Iris pigment epithelial cell (primary cell): ENCODE data around the gene FCGR2B.
"Not testable (repeated sequence)": the region's sequence is repeated elsewhere in the genome, so short reads cannot be mapped to it uniquely, and the experiment has no call there.

Experiments used
- DNase-seq: peaks from one replicate; pipeline ENCODE4 v3.0.0-alpha.2; 2011; ENCODE audit warnings: low read depth

FCGR2B gene

DNA sequence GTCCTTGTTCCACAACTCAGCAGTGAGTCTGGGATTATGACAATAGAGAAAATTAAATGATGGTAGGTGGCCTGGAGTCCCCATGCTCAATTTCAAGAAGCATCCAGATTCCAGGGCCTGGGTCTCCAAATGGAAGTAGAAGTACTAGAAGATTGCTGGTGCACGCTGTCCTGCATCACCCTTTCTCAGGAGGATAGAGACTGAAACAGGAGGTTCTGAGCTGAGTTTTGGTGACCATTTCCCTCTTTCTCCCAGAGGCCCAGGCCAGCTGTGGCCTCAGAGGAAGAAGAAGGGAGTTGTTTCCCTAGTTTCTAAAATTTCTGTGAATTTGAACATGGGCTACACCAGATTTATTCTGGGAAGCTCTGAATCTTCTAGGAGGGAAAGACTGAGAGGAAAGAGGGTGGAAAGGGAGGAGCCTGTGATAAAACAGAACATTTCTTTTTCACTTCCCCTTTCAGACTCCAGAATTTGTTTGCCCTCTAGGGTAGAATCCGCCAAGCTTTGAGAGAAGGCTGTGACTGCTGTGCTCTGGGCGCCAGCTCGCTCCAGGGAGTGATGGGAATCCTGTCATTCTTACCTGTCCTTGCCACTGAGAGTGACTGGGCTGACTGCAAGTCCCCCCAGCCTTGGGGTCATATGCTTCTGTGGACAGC, at the start of gene FCGR2B:
Gene FCGR2B, plus strand, starts transcription at position 460 of the 656 bp plus-strand sequence. Its CDS starts 99 bp downstream, at position 559.
- not testable (repeated sequence) for DNase-seq

DNA sequence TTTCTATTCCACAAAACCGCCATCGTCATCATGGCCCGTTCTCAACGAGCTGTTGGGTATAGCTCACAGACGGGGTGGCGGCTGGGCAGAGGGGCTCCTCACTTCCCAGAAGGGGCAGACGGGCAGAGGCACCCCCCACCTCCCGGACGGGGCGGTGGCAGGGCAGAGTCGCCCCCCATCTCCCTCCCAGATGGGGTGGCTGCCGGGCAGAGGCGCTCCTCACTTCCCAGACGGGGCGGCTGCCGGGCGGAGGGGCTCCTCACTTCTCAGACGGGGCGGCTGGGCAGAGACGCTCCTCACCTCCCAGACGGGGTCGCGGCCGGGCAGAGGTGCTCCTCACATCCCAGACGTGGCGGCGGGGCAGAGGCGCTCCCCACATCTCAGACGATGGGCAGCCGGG, 46.5 kb upstream of the FCGR2B start:
- not testable (repeated sequence) for DNase-seq

DNA sequence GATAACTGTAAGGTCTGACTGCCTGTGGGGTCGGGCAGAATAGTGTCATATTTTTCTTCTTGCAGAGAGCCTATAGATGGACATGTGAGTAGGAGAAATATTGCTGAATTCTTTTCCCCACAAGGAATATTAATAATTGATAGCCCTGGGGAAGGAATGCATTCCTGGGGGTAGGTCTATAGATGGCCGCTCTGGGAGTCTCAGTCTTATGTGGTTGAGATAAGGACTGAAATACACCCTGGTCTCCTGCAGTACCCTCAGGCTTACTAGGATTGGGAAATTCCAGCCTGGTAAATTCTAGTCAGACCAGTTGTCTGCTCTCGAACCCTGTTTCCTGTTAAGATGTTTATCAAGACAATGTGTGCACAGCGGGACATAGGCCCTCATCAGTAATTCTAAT, 44.4 kb upstream of the FCGR2B start:
- not testable (repeated sequence) for DNase-seq

DNA sequence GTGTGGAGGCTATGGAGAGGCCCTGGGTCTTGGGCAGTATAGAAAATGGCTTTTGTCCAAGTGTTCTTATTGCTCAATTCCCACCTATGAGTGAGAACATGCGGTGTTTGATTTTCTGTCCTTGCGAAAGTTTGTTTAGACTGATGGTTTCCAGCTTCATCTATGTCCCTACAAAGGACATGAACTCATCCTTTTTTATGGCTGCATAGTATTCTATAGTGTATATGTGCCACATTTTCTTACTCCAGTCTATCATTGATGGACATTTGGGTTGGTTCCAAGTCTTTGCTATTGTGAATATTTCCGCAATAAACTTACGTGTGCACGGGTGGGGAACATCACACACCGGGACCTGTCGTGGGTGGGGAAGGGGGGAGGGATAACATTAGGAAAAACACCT, 42.5 kb upstream of the FCGR2B start:
- not testable (repeated sequence) for DNase-seq

DNA sequence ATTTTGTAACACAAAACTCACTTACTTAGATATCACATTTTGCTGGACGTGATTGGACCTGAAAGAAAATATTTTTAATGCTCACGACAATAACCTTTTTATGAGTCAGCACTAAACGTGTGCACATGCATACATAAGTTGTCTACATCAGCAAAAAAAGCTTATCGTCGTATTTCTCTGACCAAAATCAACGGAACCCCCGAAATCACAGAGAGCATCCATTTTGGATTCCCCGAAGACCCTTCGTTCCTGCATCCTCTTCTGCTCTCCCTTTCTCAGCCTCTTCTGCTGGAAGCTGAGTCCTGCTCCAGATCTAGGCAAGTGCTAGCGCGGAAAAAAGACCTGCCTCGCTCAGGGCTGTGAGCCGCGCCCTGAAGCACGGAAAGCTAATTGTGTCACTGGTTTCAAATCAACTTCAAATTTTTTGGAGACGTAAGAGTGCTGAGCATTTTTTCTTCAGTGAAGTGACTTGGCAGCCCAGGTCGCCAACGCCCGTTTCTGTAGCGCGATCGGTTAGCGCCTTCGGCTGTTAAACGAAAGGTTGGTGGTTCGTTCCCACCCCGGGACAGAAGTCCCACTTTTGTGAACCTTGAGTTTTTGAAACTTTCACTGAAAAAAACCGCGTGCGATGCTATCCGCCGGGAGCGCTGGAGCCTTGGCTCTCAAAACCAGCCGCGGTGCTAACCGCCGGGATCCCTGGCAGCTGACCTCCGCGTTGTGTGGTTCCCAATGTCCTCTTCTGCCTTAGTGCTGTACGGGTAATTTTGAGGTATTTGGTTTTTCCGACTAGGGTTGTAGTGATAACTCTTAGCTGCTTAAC, 41.6 kb upstream of the FCGR2B start:
- DNase-seq: peak; percentile 90

DNA sequence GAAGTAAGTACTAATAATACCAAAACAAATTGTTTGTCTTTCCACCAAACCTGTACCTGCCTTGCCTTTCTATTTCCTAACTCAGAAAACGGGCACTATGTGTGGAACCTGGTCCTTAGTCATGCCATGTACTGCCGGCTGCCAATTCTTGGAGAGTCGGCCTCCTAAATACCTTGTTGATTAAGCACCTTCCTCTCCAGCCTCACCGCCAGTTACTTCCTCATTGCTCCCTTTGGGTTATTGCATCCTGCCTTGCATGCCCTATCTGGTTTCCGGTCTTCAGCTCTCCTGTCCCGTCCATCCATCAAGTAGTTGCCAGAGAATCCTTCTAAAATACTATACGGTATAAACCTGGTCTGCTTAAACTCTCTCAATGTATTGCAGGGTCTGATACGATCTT, 40.9 kb upstream of the FCGR2B start:
- not testable (repeated sequence) for DNase-seq

DNA sequence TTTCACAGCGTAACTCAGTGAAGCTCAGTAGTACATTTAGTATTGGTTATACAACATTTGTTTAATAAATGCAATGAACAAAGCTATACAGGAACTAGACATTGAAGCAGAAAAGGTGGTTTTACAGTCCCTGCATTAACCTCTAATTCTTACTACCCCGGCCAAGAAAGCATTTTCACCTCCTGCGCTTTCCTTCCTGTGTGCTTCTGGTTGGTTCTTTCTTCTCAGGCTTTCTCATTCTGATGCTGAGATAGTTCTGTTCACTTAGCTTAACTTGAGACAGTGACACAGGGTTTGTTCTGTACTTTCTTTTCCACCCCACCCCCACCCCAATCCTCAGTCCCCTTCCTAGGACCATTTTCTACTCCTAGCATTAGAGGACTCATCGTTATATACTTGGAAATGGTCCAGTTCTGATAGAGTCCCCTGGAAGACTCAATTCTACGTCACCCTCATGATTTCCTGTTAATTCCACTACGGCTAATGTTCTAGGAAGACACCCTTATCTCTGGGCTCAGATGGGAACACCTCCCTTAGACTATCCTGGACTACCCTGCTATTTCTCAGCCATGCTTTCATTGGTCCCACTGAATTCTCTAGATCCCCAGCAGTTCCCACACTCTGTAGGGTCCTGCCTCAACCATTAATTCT, 39.4 kb upstream of the FCGR2B start:
- DNase-seq: not testable (repeated sequence)

DNA sequence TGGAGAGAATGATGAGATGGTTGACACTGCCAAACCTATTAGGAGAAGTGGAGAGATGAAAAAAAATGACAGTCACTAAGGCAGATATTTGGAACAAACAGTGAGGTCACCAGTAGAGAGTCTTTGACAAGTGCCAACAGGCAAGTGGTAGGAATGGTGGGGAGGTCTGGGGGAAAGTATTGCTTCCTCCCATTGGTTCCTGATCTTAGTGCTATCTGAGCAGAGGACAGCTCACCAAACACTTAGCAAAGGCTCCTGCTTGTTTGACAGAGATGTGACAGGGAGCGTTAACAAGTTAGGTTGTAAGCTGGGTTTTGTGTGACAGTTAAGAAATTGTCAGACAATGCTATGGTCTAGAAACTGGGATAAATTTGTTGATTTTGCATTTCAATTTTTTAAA, 38.3 kb upstream of the FCGR2B start:
- DNase-seq: not testable (repeated sequence)

DNA sequence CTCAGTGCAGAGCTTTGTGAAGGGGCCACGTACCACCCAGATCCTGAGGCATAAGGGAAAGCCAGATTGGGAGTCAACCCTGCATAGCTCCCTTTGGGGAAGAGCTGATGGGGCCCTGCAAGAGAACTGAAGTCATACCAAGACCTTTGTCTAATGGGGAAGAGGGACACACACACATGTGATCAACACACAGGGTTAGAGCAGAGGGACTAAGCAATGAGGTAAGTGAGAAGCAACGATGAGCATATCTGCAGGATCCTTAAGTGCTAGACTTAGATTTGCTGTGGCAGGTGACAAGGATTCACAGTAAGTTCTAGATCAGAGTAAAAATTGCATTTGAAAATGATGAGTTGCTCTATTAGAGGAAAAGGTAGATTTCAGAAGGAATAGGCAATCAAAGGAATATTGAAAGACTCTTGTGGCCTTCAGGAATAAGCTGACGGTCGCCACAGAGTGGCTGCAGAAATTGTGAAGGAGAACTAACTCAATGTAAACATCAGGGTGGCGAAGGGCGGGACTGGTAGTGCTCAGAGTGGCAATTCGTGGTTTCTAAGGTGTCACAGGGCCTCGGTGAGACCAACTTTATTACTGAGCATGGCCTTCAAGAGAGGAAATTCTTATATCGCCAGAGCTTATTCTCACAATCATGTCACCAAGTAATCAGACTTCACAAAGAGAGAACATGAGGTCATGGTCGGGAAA, 36.3 kb upstream of the FCGR2B start:
- DNase-seq: not testable (repeated sequence)

DNA sequence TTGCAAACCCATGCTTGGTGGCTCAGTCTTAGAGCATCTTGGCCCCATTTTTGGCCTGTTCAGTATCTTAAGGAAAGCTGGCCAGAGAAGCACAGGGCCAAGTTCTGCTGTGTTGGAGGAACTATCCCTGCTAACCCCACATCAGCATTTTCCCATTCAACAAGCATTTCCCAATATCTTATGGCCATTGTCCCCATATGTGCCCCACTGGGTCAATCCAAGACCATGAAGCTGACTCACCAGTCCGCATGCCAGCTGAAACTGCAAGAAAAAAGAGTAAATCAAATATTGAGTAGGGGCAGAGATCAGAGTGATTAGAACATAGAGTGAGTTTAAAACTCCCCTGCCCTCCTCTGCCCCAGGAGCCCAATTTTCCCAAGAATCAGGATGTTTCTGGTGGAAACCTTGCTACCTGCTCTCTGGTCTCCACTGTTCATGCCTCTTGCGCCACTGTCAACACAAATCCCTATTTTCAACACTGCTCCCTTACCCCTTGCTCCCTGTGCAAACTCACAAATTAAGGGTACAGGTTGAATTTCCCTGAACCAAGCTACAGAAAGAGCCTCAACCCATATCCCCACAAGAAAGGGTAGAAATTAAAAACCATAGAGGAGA, 32.7 kb upstream of the FCGR2B start:
- not testable (repeated sequence) for DNase-seq

DNA sequence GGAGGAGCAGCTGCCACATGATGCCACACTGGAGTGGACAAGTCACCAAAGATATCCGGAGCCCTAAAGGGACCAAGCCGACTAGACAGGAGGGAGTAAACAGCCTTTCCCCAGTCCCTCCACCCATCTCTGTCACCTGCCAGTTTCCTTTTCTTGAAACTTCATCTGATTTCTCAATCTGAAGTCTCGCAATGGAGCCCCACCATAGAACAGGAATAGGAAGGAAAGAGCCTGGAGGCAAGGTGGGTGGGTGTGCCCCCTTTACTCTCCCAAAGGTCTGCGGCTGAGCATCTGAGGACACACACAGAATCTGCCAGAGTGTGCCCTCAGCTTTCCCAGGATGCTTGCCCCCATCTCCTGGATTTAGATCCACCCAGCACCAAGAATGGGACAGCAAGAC, 31.9 kb upstream of the FCGR2B start, which contains the start of gene FCGR3B:
Gene FCGR3B, minus strand, starts transcription at position 101 of the 400 bp plus-strand sequence. Its CDS starts 82 bp downstream, at position 19.
- DNase-seq: no peak

DNA sequence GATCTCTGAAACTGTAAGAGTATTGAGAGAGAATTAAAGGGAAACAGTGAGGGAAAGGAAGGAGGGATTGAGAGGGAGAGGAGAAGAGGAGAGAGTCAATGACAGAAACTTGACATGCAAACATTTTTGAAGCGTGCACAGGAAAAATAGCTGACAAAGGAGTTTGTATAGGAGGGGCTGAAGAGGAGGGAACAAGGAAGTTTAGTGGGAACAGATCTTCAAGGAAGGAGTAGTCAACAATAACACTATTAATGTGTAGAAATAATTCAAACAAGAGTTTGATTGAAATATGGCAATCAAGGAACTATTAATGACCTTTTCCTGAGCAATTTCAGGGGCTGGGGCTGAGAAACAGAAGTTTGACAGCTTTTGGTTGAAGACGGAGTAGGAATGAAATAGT, 27.9 kb upstream of the FCGR2B start:
- DNase-seq: not testable (repeated sequence)

DNA sequence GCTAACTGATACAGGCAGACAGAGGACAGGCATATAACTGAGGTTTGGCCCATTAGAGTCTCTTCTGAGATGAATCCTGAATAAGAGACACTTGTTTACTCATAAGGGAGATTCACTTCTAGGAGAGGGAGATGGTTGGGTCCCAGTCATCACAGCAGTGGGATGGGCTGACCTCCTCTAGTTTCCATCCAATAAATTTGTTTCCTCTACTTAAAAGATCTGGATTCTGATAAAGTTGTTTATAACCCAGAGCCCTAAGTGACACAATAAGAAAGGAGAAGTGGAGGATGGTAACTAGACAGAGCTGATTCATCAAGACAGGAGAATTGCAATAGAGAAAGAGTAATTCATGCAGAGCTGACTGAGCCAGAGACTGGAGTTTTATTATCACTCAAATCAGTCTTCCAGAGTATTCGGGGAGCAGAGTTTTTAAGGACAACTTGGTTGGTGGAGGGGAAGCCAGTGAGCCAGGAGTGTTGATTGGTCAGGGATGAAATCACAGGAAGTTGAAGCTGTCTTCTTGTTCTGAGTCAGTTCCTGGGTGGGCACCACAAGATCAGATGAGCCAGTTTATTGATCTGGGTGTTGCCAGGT, 26.7 kb upstream of the FCGR2B start:
- DNase-seq: peak; percentile 35

DNA sequence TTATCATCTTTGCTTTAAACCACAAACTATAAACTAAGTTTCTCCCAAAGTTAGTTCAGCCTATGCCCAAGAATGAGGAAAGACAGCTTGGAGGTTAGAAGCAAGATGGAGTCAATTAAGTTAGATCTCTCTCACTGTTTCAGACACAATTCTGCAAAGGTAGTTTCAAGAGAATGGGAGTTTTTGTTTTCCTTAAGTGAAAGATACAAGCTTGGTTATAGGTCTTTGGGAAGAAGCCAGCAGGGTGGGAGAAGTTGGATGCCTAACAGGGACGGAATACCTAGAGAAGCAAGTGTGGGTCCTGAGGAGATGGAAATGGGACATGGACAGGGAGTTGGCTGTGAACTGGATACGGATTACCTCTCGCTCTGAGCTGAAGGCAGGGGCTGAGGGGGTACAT, 26.0 kb upstream of the FCGR2B start:
- not testable (repeated sequence) for DNase-seq

DNA sequence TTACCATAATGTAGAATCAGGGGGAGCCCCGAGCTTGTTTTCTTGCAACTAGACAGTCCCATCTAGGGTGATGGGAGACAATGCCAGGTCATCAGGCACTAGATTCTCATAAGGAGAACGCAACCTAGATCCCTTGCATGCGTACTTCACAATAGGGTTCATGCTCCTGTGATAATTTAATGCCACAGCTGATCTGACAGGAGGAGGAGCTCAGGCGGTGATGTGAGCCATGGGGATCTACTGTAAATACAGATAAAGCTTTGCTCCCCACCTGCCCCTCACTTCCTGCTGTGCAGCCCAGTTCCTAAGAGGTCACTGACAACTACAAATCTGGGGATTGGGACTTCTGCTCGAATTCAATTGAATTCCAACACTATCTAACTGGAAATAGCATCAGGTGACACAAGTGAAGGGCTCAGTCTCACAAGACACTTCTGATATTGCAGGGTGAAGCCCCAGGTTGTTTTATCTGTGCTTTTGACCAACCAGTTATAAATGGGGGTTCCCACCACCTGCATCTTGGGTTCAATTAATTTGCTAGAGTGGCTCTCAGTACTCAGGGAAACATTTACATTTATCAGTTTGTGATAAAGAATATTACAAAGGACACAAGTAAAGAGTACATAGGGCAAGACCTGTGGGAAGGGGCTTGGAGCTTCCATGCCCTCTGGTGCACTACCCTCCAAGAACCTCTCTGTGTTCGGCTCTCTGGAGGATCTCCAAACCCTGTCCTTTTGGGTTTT, 24.5 kb upstream of the FCGR2B start:
- not testable (repeated sequence) for DNase-seq

DNA sequence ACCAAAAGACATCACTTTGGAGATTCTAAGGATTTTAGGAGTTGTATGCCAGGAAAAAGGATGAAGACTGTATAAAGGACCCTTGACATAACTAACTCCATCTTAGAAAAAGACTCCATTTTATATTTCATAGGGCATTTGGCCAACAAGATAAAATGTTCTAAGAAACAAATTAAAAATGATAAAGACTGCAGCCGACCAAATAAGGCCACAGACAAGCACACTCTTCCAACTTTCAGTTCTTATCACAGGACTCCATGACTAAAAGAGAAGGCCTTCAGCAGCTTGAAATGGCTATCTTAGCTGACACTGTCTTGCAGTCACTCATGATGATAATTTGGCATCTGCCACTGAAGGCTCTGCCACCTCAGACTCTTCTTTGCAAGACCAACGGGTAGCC, 23.7 kb upstream of the FCGR2B start:
- not testable (repeated sequence) for DNase-seq

DNA sequence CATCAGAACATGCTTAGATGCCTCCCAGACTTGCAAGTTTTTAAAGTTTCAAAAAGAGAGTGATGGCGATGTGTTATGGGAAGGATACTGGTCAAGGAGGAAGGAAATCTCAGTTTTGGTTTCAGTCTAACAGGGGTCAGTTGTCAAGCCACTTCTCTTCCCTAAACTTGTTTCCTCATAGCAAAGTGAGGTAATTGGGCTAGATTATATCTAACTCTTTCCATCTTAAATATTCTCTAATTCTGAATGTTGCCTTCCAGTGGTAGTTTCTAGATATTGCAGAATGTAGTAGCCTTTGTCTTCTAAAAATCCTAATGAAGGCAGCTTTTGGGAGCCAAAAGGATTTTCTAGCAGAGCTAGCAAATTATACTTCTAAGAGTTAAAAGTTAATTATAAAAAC, 20.2 kb upstream of the FCGR2B start:
- DNase-seq: peak; percentile 28

DNA sequence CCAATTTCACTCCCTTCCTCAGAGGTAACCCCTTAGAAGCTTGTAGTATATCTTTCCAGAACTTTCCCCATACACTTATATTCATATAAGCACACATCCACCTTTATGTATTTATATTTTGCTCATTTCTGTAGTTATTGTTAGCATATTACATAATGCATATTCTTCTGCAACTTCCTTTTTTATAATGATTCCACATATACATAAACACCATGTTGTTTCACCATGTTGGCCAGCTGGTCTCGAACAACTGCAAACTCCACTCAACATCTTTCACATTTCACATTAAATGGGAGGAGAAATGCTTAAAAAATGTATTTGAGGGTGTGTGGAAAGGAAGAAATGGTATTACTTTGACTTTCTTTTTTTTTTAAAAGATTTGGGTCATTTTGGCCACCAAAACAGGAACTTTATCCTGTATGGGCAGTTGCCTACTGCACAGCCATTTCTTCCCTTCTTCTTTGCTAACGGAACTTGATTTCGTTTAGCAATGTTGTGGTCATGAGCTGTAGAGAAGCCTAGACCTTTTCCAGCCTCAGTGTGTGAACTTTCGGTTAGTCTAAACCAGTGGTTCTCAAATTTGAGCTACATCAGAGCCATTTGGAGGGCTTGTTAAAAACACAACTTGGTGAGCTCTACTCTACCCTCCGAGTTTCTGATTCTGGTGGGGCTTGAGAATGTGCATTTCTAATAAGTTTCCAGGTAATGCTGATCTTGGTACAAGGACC, 19.3 kb upstream of the FCGR2B start:
- DNase-seq: not testable (repeated sequence)

DNA sequence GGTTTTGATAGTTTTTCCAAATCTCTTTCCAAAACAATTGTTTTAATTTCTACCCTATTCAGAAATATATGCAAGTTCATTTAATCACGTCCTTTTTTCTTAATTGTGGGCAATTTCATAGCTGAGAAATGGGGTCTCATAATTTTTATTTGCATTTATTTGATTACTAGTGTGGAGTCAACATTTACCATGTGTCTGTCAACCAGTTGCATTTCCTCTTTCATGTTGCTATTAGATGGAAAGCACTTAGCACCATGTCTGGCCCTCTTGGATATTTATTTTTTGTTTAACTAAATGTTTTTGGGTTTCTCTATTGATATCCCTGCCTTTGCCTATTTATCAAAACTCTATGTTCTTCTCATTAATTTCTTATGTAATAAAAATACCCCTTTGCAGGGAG, 18.1 kb upstream of the FCGR2B start:
- DNase-seq: not testable (repeated sequence)
